BE2C (cell line): ENCODE measurements around the gene SH3GL1.

Experiments used
- DNase-seq: peaks from one replicate; pipeline ENCODE4 v3.0.0-alpha.2; 2020
- H3K27me3 ChIP-seq: fragments of 250-450 bp; sonication (Bioruptor Pico); 2 replicates; pipeline ENCODE4 v1.5.1; 2020; ENCODE audit warnings: mild to moderate bottlenecking
- H3K36me3 ChIP-seq: fragments of 250-450 bp; sonication (Bioruptor Pico); 2 replicates; pipeline ENCODE4 v1.5.1; 2020; ENCODE audit warnings: mild to moderate bottlenecking
- H3K4me1 ChIP-seq: fragments of 250-450 bp; sonication (Bioruptor Pico); 2 replicates; pipeline ENCODE4 v1.5.1; 2020
- H3K4me3 ChIP-seq: 2 replicates; pipeline ENCODE4 v1.5.1; 2011; ENCODE audit warnings: low read depth, low read length
- H3K9me3 ChIP-seq: fragments of 250-450 bp; sonication (Bioruptor Pico); 2 replicates; pipeline ENCODE4 v1.5.1; 2020
- CTCF ChIP-seq: IDR thresholded peaks from 2 replicates; pipeline ENCODE4 v1.5.1; 2012; ENCODE audit warnings: mild to moderate bottlenecking, low read depth, low read length

SH3GL1 gene

GRCh38 chr19:4393947-4394590 lies 6.3 kb downstream of the SH3GL1 start:
- no peak overlapping the region for H3K4me3 ChIP-seq
- no peak for DNase-seq
- H3K9me3 ChIP-seq, result no peaks in the 10 kb centered on the region
- H3K4me1 ChIP-seq, result peaks cover 11% of the 10 kb centered on the region
- H3K36me3 ChIP-seq, result peaks cover 35% of the 10 kb centered on the region
- no peak for TF ChIP-seq CTCF
- H3K27me3 ChIP-seq, result no peaks in the 10 kb centered on the region

- Histone ChIP-seq H3K36me3 (peaks cover 32% of the 10 kb centered on the region), H3K27me3 (no peaks in the 10 kb centered on the region), H3K9me3 (no peaks in the 10 kb centered on the region), H3K4me1 (peaks cover 11% of the 10 kb centered on the region), H3K4me3 (no peak overlapping the region)
- DNase-seq, result no peak
- no peak for TF ChIP-seq CTCF
These were observed 8.5 kb downstream of the SH3GL1 start for GRCh38 chr19:4391701-4392483.

- H3K4me3 ChIP-seq, result no peak overlapping the region
- peaks cover 11% of the 10 kb centered on the region for H3K4me1 ChIP-seq
- no peaks in the 10 kb centered on the region for H3K9me3 ChIP-seq
These were observed 9.0 kb downstream of the SH3GL1 start for GRCh38 chr19:4391306-4391693.

GRCh38 chr19:4390567-4391305 lies 9.6 kb downstream of the SH3GL1 start:
- no peak for TF ChIP-seq CTCF
- Histone ChIP-seq H3K9me3 (no peaks in the 10 kb centered on the region), H3K4me3 (no peak overlapping the region), H3K27me3 (no peaks in the 10 kb centered on the region), H3K36me3 (peaks cover 24% of the 10 kb centered on the region), H3K4me1 (peaks cover 11% of the 10 kb centered on the region)
- DNase-seq, result no peak

More at GRCh38 chr19:4391306-4391693, 9.0 kb downstream of the SH3GL1 start:
- DNase-seq, result no peak
- H3K27me3 ChIP-seq, result no peaks in the 10 kb centered on the region
- TF ChIP-seq CTCF, result no peak
- peaks cover 29% of the 10 kb centered on the region for H3K36me3 ChIP-seq

GRCh38 chr19:4390017-4390566 lies 10.3 kb downstream of the SH3GL1 start:
- DNase-seq, result no peak
- H3K4me1 ChIP-seq, result peaks cover 11% of the 10 kb centered on the region
- TF ChIP-seq CTCF, result no peak

More at GRCh38 chr19:4390017-4390566, 10.3 kb downstream of the SH3GL1 start:
- Histone ChIP-seq H3K27me3 (no peaks in the 10 kb centered on the region), H3K36me3 (peaks cover 18% of the 10 kb centered on the region), H3K9me3 (no peaks in the 10 kb centered on the region), H3K4me3 (no peak overlapping the region)
